ENCODE results near the gene S100A7.

The S100A7 gene

DNA sequence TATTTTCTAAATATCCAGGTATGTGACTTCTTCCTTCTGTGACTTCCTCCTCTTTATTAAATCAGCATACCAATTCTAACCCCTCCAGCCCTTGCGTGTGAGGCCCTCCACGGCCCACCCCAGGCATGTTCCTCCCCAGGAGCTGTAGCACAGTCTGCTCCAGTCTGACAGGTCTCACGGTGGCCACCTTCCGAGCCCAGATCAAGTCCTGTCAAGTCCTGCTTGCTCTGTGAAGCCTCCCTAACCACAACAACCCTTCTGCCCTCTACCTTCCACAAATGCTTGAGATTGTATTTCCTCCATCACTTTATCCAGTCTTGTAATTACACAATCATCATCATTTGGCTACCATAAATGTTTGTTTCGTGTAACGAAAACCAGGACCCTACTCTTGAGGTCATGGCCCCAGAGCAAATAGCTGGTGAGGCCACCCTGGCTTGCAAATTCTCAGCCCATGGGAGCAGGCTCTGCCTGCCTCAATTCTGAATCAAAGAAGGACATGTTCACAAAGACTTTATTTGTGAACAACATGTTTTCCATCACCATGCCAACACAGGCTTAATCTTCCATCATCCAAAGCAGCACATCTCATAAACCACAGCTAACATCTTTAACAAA lies 33.0 kb upstream of the S100A7 start:
- no peak overlapping the region for H3K4me3 ChIP-seq (ENCODE audit: low read length)

DNA sequence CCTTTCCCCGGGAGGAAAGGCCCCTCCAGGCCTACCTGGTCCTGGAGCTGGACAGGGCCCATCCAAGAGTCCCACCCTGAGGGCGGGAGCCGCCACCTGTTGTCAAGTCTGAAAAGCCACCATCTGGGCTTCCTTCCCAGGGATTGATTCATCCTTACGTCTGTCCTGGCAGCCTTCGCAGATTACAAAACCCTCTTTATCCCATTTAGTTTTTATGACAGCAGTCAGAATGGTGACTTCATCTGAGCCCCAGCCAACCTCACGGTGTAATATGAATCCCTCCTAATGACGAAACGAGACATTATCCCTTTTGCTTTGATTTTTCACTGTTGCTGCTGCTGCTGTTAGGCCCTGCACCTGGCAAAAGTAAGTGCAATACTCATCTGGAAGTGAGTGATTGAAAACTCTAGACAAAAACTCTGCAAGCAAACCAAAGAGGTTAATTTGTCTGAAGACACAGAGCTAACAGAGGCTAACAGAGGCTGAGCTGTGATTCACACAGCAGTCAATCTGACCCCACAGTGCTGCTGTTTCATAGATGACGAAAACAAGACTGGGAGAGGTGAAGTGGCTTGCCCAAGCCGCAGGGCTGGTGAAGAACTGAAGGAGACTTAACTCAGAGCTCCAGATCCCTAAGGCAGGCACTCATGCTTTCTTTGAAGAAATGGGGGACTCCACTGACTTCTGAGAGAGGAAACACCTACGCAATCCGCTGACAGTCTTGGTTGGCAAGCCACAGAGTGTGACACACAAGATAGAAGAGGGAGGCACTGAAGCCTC lies 30.0 kb upstream of the S100A7 start:
- Histone ChIP-seq H3K4me1 (ENCODE audit: control insufficient read depth, low read depth, low read length) (no peaks in the 10 kb centered on the region), H3K27me3 (ENCODE audit: control insufficient read depth, insufficient read depth, low read length) (no peaks in the 10 kb centered on the region), H3K9ac (ENCODE audit: low read length) (no peak overlapping the region), H3K4me3 (ENCODE audit: low read length) (no peak overlapping the region), H3K9me3 (ENCODE audit: control insufficient read depth, low read depth, low read length) (no peaks in the 10 kb centered on the region), H3K36me3 (ENCODE audit: control insufficient read depth, low read depth, low read length) (no peaks in the 10 kb centered on the region), H3K27ac (ENCODE audit: low read length) (no peak overlapping the region)

More for the DNA sequence above, 33.0 kb upstream of the S100A7 start:
- Histone ChIP-seq H3K9me3 (ENCODE audit: control insufficient read depth, low read depth, low read length) (no peaks in the 10 kb centered on the region), H3K27me3 (ENCODE audit: control insufficient read depth, insufficient read depth, low read length) (no peaks in the 10 kb centered on the region), H3K36me3 (ENCODE audit: control insufficient read depth, low read depth, low read length) (no peaks in the 10 kb centered on the region), H3K9ac (ENCODE audit: low read length) (no peak overlapping the region), H3K4me1 (ENCODE audit: control insufficient read depth, low read depth, low read length) (no peaks in the 10 kb centered on the region), H3K27ac (ENCODE audit: low read length) (no peak overlapping the region)

GRCh38 chr1:153488731-153489130 lies 28.3 kb upstream of the S100A7 start:
- Histone ChIP-seq H3K27ac (ENCODE audit: low read length) (no peak overlapping the region), H3K9ac (ENCODE audit: low read length) (no peak overlapping the region), H3K4me3 (ENCODE audit: low read length) (no peak overlapping the region)

DNA sequence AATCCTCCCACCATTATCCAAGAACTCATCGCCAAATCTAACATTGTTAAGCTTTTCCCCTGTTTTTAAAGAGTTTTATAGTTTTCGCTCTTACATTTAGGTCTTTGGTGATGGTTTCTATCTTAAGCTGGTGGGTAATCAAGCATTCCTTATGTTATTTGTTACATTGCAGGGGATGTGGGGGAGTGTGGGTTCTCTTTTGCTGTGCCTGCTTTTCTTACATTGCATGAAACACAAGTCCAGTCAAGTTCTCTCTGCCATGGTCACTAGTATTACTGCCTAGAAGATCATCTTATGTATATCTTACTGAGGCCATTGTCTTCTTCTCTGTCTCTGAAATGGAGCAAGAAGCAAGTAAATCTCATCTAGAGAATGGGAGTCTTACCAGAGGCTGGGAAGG lies 27.3 kb upstream of the S100A7 start:
- Histone ChIP-seq H3K36me3 (ENCODE audit: control insufficient read depth, low read depth, low read length) (no peaks in the 10 kb centered on the region), H3K9me3 (ENCODE audit: control insufficient read depth, low read depth, low read length) (no peaks in the 10 kb centered on the region), H3K27me3 (ENCODE audit: control insufficient read depth, insufficient read depth, low read length) (no peaks in the 10 kb centered on the region), H3K4me1 (ENCODE audit: control insufficient read depth, low read depth, low read length) (peaks cover 9% of the 10 kb centered on the region), H3K9ac (ENCODE audit: low read length) (no peak overlapping the region), H3K27ac (ENCODE audit: low read length) (no peak overlapping the region), H3K4me3 (ENCODE audit: low read length) (no peak overlapping the region)

More at GRCh38 chr1:153488731-153489130, 28.3 kb upstream of the S100A7 start:
- Histone ChIP-seq H3K9me3 (ENCODE audit: control insufficient read depth, low read depth, low read length) (no peaks in the 10 kb centered on the region), H3K36me3 (ENCODE audit: control insufficient read depth, low read depth, low read length) (no peaks in the 10 kb centered on the region), H3K27me3 (ENCODE audit: control insufficient read depth, insufficient read depth, low read length) (no peaks in the 10 kb centered on the region), H3K4me1 (ENCODE audit: control insufficient read depth, low read depth, low read length) (peaks cover 9% of the 10 kb centered on the region)

- H3K36me3 ChIP-seq (ENCODE audit: control insufficient read depth, low read depth, low read length): no peaks in the 10 kb centered on the region
- H3K4me3 ChIP-seq (ENCODE audit: low read length): no peak overlapping the region
- H3K9me3 ChIP-seq (ENCODE audit: control insufficient read depth, low read depth, low read length): no peaks in the 10 kb centered on the region
- H3K4me1 ChIP-seq (ENCODE audit: control insufficient read depth, low read depth, low read length): peaks cover 9% of the 10 kb centered on the region
- no peak overlapping the region for H3K27ac ChIP-seq (ENCODE audit: low read length)
- no peak overlapping the region for H3K9ac ChIP-seq (ENCODE audit: low read length)
- H3K27me3 ChIP-seq (ENCODE audit: control insufficient read depth, insufficient read depth, low read length): no peaks in the 10 kb centered on the region
These were observed 25.4 kb upstream of the S100A7 start for GRCh38 chr1:153485863-153486262.

DNA sequence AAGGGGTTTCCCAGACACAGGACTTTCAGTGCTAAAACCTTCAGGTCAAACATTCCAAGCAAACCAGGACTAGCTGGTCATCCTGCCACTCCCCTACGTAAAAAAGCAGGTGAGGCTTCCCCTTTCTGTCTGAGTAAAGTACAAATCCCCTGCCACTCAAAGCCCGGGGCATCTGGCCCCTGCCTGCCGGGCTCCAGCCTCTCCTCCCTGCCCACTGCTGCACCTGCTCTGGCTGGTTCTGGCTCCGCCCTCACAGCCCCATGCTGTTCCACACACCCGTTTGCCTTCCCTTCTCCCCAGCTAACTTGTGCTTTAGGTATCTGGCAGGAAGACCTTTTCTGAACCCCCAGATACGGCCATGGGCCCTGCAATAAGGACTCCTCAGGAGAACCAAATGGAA lies 23.3 kb upstream of the S100A7 start:
- no peaks in the 10 kb centered on the region for H3K9me3 ChIP-seq (ENCODE audit: control insufficient read depth, low read depth, low read length)

GRCh38 chr1:153481124-153481523 lies 20.7 kb upstream of the S100A7 start:
- no peak overlapping the region for H3K4me3 ChIP-seq (ENCODE audit: low read length)
- no peaks in the 10 kb centered on the region for H3K36me3 ChIP-seq (ENCODE audit: control insufficient read depth, low read depth, low read length)
- no peak overlapping the region for H3K9ac ChIP-seq (ENCODE audit: low read length)
- H3K4me1 ChIP-seq (ENCODE audit: control insufficient read depth, low read depth, low read length): peaks cover 9% of the 10 kb centered on the region
- no peaks in the 10 kb centered on the region for H3K27me3 ChIP-seq (ENCODE audit: control insufficient read depth, insufficient read depth, low read length)
- no peaks in the 10 kb centered on the region for H3K9me3 ChIP-seq (ENCODE audit: control insufficient read depth, low read depth, low read length)
- H3K27ac ChIP-seq (ENCODE audit: low read length): no peak overlapping the region

More for the DNA sequence above, 23.3 kb upstream of the S100A7 start:
- no peaks in the 10 kb centered on the region for H3K36me3 ChIP-seq (ENCODE audit: control insufficient read depth, low read depth, low read length)
- no peak overlapping the region for H3K27ac ChIP-seq (ENCODE audit: low read length)
- no peak overlapping the region for H3K9ac ChIP-seq (ENCODE audit: low read length)
- H3K4me3 ChIP-seq (ENCODE audit: low read length): no peak overlapping the region
- no peaks in the 10 kb centered on the region for H3K27me3 ChIP-seq (ENCODE audit: control insufficient read depth, insufficient read depth, low read length)
- peaks cover 9% of the 10 kb centered on the region for H3K4me1 ChIP-seq (ENCODE audit: control insufficient read depth, low read depth, low read length)

- Histone ChIP-seq H3K4me1 (ENCODE audit: control insufficient read depth, low read depth, low read length) (peaks cover 2% of the 10 kb centered on the region), H3K9ac (ENCODE audit: low read length) (no peak overlapping the region), H3K9me3 (ENCODE audit: control insufficient read depth, low read depth, low read length) (no peaks in the 10 kb centered on the region), H3K27ac (ENCODE audit: low read length) (no peak overlapping the region), H3K27me3 (ENCODE audit: control insufficient read depth, insufficient read depth, low read length) (no peaks in the 10 kb centered on the region), H3K36me3 (ENCODE audit: control insufficient read depth, low read depth, low read length) (no peaks in the 10 kb centered on the region), H3K4me3 (ENCODE audit: low read length) (no peak overlapping the region)
These were observed 18.5 kb upstream of the S100A7 start for GRCh38 chr1:153478692-153479618.

DNA sequence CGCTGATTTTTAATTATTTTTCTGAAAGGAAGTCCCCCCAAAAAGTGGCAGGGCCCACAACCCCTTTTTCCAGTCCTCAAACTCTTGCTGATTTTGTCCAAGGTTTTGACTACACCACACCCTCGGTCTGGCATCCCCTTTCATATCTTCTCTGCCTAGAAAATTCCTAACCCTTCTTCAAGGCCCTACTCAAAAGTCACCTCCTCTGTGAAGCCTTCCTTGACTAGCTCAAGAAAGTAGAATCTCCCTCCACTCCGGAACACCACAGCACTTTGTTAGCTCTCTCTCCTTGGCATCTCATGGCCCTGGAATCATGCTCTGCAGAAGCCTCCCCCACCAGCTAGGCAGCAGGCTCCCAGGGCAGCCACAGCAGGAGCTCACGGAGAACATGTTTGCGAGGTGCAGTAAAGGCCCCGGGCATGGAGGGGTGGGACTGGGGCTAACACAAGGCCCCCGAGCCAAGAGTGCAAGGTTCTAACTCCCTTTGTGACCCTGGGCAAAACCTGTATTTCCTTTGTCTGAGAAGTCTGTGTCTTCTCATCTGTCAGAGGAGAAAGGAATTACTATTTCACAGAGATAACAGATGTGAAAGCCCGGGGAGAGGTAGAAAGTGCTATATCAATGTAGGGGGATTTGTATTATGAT lies 17.7 kb upstream of the S100A7 start:
- no peaks in the 10 kb centered on the region for H3K4me1 ChIP-seq (ENCODE audit: control insufficient read depth, low read depth, low read length)
- no peaks in the 10 kb centered on the region for H3K27me3 ChIP-seq (ENCODE audit: control insufficient read depth, insufficient read depth, low read length)
- no peak overlapping the region for H3K4me3 ChIP-seq (ENCODE audit: low read length)
- H3K36me3 ChIP-seq (ENCODE audit: control insufficient read depth, low read depth, low read length): no peaks in the 10 kb centered on the region
- no peaks in the 10 kb centered on the region for H3K9me3 ChIP-seq (ENCODE audit: control insufficient read depth, low read depth, low read length)
- H3K9ac ChIP-seq (ENCODE audit: low read length): no peak overlapping the region
- no peak overlapping the region for H3K27ac ChIP-seq (ENCODE audit: low read length)

- no peak overlapping the region for H3K27ac ChIP-seq (ENCODE audit: low read length)
- H3K27me3 ChIP-seq (ENCODE audit: control insufficient read depth, insufficient read depth, low read length): no peaks in the 10 kb centered on the region
- H3K9ac ChIP-seq (ENCODE audit: low read length): no peak overlapping the region
- no peak overlapping the region for H3K4me3 ChIP-seq (ENCODE audit: low read length)
- no peaks in the 10 kb centered on the region for H3K9me3 ChIP-seq (ENCODE audit: control insufficient read depth, low read depth, low read length)
- no peaks in the 10 kb centered on the region for H3K4me1 ChIP-seq (ENCODE audit: control insufficient read depth, low read depth, low read length)
- no peaks in the 10 kb centered on the region for H3K36me3 ChIP-seq (ENCODE audit: control insufficient read depth, low read depth, low read length)
These were observed 16.1 kb upstream of the S100A7 start for GRCh38 chr1:153476491-153477093.

- Histone ChIP-seq H3K27me3 (ENCODE audit: control insufficient read depth, insufficient read depth, low read length) (no peaks in the 10 kb centered on the region), H3K9ac (ENCODE audit: low read length) (no peak overlapping the region)
These were observed 14.8 kb upstream of the S100A7 start for GRCh38 chr1:153475282-153475681.

More at GRCh38 chr1:153475282-153475681, 14.8 kb upstream of the S100A7 start:
- Histone ChIP-seq H3K4me1 (ENCODE audit: control insufficient read depth, low read depth, low read length) (no peaks in the 10 kb centered on the region), H3K9me3 (ENCODE audit: control insufficient read depth, low read depth, low read length) (no peaks in the 10 kb centered on the region), H3K36me3 (ENCODE audit: control insufficient read depth, low read depth, low read length) (no peaks in the 10 kb centered on the region), H3K27ac (ENCODE audit: low read length) (no peak overlapping the region), H3K4me3 (ENCODE audit: low read length) (no peak overlapping the region)

Measured in iPS-18a (cell line).